ENCODE results near the gene TCEA2.

GRCh38 chr20:64084685-64085152 is 21.7 kb downstream of the TCEA2 start:
- no peak for TF ChIP-seq NFIC (IDR thresholded peaks at IDR 0.05)
- no peak for TF ChIP-seq TEAD4 (IDR thresholded peaks at IDR 0.05)
- no peak for TF ChIP-seq CEBPB (IDR thresholded peaks at IDR 0.05)
- TF ChIP-seq MAX (IDR thresholded peaks at IDR 0.05) = peak; percentile 18; the same call in 1 of the 2 replicates
- TF ChIP-seq EP300 (IDR thresholded peaks at IDR 0.05; ENCODE audit: borderline replicate concordance) = no peak

Measured in Ishikawa (cell line).